Measurements from ENCODE around the gene ESR1.
"Not testable (repeated sequence)": the region's sequence is repeated elsewhere in the genome, so short reads cannot be mapped to it uniquely, and the experiment has no call there.

The ESR1 gene

DNA sequence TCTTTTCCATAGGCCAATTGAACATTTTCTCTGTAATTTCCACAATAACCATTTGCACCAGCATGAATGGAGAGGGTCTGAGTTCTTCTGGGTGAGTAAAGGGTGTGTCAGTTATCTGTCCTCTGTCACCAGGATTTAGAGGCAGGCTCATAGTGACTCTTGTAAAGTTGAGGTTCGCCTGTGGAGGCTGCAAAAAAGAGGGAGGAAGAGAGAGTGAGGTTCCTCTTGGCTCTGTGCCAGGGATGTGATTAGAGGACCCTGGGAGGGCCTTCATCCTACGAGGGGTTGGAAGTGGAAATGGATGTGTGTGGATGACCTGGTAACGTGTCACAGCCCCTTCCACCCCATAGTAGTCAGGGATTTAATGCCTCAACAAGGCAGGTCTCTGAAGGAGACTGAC lies 242.0 kb downstream of the ESR1 start:
- DNase-seq (ENCODE audit: insufficient read length, low spot score): no peak
- FAIRE-seq: no peak

DNA sequence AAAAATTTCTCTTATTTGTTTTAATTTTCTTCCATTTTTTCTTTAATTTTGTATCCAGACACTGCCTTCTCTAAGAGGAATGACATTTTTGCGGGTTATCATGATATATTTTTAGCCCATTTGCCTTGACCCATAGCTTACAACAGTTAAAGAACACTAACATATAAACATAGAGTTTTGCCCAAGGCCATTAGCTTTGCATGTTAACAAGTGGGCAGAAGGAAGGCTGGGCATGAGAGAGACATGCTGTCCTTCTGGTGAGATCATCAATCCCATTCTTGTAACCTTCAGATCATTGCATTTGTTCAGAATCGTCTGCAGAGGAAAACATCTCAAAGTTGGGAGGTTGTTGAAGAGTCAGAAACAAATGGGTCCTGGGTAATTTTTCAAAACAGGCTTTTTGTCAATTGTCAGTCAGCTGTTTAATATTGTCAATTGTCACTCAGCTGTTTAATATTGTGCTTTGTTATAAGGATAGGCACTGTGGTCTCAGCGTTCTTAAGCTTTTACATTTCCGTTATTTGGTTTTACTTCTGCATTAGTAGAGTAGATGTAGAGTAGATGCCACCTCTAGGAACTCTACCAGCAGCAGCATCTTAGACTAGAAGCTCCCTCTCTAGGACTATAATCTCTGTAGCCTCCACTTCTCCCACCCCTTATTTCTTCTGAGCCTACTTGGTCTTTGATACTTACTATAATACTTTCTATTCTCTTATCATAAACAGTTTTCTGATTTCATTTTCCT lies 243.1 kb downstream of the ESR1 start:
- DNase-seq (ENCODE audit: insufficient read length, low spot score) (no peak), FAIRE-seq (no peak)

DNA sequence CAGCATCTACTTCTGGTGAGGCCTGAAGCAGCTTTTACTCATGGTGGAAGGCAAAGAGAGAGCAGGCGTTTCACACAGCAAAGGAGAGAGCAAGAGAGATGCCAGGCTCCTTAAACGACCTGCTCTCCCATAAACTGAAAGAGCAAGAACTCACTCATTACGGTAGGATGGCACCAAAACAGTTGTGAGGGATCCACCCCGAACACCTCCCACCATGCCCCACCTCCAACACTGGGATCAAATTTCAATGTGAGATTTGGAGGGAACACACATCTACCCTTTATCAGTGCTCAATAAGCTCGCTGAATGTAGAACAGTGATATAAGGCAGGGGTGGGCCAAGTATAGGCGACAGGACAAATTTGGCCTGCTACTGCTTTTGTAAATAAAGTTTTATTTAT lies 244.6 kb downstream of the ESR1 start:
- DNase-seq (ENCODE audit: insufficient read length, low spot score) (no peak), FAIRE-seq (no peak)

DNA sequence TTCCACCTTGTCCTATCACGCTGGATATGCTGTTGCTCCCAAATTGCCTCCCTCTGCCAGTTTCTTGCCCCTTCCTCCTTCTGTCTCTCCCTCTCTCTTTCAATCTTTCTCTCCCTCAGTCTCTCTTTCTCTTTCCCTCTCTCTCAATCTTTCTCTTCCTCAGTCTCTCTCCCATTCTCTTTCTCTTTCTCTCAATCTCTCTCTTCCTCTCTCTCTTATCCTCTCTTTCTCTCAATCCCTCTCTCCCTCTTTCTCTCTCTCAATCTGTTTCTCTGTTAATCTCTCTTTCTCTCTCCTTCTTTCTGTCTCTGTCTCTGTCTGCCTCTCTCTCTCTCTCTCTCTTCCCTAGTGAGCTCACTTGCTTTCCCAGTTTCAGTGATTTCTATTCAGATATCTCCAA lies 245.8 kb downstream of the ESR1 start:
- no peak for FAIRE-seq

DNA sequence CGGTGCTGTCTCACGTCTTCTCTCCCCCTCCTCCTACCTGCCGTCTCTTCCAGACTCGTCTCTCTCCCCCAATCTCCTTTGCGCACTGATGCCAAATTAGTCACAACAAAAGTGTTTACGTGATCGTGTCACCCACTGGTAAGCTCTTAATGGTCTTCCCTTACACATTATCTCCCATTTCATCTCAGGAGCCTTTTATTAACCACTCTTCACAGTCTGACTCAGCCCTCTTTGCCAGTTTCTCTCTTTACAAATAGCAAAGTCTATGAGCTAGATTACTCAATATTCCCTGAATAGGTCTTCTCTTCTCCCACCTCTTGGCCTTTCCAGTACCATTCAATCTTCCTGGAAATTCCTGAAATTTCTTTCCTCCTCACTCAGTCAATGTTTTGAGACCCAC lies 247.0 kb downstream of the ESR1 start:
- DNase-seq (ENCODE audit: insufficient read length, low spot score) (peak; percentile 32), FAIRE-seq (peak; percentile 54)

More for the DNA sequence above, 245.8 kb downstream of the ESR1 start:
- no peak for DNase-seq (ENCODE audit: insufficient read length, low spot score)

DNA sequence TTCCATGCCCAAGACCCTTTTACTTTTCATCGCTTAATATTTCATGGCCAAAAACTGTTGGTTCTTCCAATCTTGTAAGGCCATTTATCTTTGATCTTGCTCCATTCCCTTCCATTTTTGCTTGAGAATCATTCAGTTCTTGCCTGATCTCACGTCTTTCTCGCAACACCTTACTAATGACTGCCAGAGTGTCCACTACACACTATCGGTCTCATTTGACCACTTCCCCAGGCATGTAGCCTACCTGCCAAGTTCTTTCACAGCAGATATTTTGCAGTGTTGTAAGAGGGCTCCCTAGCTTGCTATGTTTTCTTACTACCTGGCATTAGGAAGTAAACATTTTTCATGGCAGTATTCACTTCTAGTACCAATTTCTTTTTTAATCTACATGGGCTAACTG lies 248.0 kb downstream of the ESR1 start:
- no peak for FAIRE-seq
- no peak for DNase-seq (ENCODE audit: insufficient read length, low spot score)

DNA sequence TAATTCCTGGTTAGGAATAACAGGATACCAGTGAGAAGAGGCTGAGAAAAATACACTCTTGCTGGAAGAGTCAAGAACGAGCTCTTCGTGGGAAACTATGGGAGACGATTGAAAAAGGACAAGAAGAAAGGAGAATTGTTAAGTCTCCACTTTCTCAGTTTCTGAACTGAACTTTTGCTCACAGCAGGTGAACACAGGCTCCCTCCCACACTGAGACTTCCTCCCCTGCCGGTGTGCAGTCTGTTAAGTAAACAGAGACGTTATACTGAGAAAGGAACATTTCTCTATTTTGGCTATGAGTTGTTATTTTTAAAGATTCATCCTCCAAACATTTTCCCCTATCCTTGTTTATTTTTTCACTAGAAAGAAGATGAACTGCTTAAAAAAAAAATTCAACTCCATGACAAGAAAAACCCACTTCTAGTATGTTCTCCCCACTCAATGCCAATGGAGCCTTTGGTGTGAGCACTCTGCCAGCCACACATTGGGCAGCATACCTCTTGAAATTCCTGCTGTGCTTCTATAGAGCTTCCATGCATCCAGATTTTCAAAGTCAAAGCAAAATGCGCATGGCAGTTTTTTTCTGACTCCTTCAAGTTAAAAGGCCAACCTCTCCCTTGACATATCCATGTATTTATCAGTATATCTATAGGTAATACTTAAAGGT lies 250.5 kb downstream of the ESR1 start:
- no peak for DNase-seq (ENCODE audit: insufficient read length, low spot score)
- no peak for FAIRE-seq

DNA sequence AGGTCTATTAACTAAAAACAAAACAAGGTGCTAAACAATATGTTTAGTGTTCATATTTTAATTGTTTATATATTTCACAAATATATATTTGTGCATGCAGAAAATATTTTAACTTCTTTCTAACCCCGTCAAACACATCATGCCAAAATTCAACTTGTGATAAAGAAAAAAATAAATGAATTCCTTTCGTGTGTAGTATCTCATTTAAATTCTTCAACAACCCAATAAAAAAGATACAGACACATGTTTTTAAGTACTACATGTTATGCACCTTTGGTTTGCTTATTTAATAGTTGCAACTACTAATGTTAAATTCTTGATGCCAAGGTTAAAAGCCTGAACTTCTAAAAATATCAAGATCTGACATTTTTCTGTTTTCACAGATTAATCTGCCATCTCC lies 252.4 kb downstream of the ESR1 start:
- FAIRE-seq (no peak), DNase-seq (ENCODE audit: insufficient read length, low spot score) (no peak)

DNA sequence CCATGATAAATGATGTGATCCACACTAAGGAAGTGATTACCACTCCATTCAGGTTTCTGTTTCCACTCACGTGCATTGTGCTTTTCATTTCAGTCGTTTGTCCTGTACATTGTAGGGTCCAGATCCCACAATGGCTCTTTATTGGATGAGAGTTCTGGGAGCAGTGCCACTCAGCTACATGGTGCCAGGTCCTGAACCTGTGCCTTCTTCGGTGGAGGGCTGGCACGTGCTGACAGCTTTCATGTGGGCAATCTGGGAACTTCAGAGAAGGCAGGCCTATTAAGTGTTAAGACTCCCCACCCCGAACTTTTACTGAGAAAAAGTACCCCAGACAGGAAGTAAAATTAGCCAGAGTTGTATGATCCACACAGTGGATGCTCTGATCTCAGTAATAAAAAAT lies 255.0 kb downstream of the ESR1 start:
- DNase-seq (ENCODE audit: insufficient read length, low spot score) (no peak), FAIRE-seq (no peak)

DNA sequence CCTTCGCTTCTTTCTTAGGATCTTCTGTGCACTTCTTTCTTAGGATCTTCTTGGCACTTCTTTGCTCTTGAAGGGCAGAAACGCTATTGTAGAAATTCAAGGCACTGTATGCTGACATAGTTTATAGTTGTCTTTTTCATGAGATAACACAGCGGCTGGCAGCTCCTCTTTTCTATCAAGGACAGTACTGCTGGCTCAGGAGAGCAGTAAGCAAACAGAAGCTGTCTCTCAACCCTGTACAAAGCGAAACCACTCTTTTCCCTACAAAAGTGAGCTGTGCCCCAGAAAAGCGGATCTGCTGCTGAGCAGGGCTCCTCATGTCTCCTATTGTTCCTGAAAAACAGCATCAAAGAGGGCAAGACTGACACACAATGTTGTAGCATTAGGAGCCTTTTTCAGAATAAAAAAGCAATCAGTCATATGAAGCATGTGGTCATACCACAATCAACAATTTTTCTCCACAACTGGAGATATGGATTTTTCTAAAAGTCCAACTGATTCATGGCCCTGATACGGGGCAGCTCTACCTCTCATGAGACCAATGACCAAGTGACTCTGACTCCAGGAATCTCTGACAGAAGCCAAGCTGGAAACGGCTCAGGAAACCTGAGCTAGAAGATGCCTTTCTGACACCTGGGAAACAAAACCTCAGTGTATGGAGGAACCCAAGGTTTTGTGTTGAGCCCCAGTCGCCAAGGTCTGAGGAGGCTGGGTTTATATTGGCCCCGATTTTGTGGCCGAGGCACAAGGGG lies 255.9 kb downstream of the ESR1 start:
- no peak for FAIRE-seq
- no peak for DNase-seq (ENCODE audit: insufficient read length, low spot score)

DNA sequence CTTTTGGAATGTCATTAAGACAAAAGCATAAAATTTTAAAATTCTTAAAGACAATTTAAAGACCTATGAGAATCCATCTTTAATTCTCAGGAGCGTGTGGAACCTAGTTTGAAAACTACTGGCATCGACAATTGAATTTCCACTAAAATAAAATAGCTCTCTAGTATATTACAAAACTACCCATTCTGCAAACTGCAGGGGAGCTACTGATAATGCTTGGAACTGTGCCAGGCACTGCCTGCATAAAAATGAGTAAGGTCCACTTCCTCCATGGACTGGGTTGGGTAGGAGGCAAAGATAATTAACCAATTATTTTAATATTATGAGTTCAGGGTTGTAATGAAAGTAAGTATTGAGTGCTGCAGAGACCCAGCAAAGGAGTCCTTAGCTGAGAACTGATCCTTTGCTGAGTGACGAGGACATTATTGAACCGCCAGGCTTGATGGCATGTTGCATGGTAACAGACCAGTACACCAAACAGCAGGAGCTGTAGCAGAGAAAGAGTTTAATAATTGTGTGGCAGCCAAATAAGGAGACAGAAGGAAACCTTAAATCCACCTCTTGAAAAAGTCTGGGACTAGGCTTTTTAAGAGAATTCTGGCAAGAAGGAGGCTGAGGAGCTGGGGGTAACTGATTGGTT lies 261.3 kb downstream of the ESR1 start:
- DNase-seq (ENCODE audit: insufficient read length, low spot score) (no peak), FAIRE-seq (no peak)

DNA sequence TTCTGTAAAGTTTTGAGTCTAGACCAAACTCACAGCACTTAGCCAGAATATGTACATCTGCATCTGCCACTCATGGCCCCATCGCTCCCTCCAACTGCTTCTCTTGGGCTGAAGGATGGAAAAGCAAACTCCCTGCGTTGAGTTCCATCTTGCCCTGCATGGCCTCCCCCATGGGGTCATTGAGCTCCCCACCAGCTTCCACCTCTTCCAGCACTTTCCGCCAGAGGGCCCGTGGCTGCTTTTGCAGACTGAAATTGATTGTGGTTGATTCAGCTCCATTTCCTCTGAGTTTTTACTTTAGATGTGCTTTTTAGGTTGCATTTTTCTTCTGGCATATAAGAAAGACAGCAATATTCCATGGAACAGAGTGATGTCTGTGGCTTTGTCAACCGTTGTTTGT lies 263.1 kb downstream of the ESR1 start:
- no peak for DNase-seq (ENCODE audit: insufficient read length, low spot score)
- FAIRE-seq: no peak

DNA sequence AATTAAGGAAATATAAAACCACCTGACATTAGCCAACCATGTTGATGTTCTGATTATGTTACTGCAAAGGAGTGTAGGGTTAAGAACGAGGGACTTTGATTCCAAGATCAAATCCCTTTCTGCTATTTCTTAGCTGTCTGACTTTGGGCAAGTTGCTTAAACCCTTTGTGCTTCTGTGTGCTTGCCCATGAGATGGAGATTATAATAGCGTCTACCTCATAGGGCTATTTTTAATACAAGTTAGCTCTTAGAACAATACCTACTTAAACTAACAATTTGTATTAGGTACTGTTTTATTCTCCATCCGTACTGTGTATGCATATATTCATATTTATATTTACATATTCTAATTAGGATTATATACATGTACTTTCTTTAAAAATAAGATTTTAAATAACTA lies 263.8 kb downstream of the ESR1 start:
- DNase-seq (ENCODE audit: insufficient read length, low spot score) (no peak), FAIRE-seq (no peak)

DNA sequence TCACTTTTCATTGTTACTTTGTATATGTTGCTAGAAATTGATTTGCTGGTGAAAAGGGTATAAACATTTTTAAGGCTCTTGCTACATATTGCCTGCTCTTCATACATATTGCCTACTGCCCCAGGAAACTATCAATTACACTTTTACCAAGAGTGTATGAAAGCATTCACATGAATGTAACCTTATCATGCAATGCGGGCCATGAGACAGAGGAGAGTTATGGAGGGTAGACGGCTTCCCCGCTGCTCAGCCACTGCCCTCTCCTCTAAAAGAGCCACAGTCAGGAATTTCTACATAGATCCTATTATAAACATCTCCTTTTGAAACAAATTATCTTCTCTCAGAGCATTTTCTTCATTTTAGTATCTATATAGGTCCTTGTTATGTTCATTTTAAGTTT lies 264.4 kb downstream of the ESR1 start:
- no peak for FAIRE-seq
- DNase-seq (ENCODE audit: insufficient read length, low spot score): no peak

DNA sequence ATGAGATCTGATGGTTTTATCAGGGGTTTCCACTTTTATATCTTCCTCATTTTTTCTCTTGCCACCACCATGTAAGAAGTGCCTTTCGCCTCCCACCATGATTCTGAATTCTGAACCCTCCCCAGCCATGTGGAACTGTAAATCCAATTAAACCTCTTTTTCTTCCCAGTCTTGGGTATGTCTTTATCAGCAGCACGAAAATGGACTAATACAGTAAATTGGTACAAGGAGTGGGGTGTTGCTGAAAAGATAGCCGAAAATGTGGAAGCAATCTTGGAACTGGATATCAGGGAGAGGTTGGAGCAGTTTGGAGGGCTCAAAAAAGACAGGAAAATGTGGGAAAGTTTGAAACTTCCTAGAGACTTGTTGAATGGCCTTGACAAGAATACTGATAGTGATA lies 268.8 kb downstream of the ESR1 start:
- DNase-seq (ENCODE audit: insufficient read length, low spot score); FAIRE-seq: not testable (repeated sequence)

DNA sequence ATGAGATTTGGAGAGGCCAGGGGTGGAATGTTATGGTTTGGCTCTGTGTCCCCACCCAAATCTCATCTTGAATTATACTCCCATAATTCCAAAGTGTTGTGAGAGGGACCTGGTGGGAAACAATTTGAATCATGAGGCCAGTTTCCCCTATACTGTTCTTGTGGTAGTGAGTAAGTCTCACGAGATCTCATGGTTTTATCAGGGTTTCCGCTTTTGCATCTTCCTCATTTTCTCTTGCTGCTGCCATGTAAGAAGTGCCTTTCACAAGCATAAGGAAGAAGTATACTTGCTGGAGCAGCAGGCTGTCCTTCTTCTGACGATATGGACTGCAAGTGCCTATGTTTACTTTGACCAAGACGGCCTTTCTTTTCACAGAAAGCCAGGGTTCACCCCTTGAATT lies 270.5 kb downstream of the ESR1 start:
- FAIRE-seq: no peak
- no peak for DNase-seq (ENCODE audit: insufficient read length, low spot score)

DNA sequence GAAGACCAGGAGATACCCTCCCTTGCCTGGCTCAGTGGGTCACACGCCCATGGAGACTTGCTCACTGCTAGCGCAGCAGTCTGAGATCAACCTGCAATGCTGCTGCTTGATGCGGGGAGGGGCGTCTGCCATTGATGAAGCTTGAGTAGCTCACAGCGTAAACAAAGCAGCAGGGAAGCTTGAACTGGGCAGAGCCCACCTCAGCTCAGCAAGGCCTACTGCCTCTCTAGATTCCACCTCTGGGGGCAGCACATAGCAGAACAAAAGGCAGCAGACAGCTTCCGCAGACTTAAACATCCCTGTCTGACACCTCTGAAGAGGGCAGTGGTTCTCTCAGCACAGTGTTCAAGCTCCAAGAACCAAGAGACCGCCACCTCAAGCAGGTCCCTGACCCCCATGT lies 271.3 kb downstream of the ESR1 start:
- no peak for FAIRE-seq
- DNase-seq (ENCODE audit: insufficient read length, low spot score): no peak

DNA sequence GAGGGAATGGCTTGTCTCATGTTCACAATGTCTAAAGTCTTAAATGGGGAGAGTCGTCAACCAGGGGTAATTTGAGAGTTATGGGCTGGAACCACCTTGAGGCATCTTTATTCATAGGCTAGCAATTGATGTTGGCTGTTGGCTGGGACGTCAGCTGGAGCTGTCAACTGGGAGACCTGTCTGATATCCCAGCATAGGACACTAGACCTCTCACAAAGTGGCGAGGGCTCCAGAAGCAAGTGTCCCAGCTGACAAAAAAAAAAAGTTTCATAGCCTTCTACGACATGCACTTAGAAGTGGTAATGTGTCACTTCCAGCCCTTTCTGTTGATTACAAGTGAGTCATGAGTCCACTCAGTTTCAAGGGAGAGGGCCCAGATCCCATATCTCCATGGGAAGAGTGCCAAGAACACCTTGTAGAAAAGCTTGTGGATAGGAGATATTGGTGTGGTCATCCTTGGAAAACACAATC lies 278.0 kb downstream of the ESR1 start:
- no peak for FAIRE-seq

DNA sequence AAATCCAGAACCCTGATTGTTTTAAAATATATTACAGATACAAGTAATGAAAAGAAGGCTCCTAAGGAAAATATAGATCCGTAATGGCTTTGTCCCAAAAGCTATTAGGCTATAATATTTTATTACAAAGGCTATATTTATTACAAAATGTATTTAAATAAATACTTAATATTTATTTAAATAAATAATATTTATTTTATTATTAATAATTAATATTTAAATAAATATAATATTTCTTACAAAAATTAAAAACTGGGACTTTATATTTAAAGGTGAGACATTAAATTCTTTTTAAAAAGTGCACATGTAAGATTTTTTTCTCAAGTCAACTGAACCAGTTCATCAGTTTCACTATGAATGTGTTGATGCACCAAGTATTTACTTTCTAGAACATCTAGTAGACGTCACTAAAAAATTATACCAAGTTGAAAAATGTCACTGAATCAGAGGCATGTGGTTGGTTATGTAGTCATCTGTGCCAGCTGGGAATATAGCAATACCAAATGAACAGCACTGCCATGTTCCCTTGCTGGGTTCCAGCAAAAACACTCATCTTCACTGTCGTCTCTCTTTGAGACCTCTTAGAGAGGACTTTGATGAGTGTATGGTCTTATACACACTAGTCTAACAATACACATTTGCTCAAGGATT lies 278.9 kb downstream of the ESR1 start:
- FAIRE-seq (no peak), DNase-seq (ENCODE audit: insufficient read length, low spot score) (no peak)

More for the DNA sequence above, 278.0 kb downstream of the ESR1 start:
- no peak for DNase-seq (ENCODE audit: insufficient read length, low spot score)

DNA sequence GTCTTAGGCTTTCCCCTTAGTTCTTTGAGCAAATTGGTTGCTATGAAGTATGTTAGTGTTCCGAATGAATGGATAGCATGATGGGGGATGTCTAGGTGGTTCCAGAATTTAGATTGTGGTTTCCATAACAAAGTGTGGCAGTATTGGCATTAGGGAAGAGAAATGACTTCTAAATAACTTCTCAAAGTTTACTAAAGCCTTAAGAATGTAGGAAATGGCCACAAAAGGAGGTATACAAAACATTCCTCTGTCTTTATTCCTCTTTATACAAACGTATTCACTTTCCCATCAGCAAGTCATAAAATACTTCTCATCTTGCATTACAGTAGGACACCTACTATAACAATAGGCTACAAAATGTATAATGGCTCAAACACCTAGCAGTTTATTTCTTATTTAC lies 279.6 kb downstream of the ESR1 start:
- DNase-seq (ENCODE audit: insufficient read length, low spot score) (no peak), FAIRE-seq (no peak)

DNA sequence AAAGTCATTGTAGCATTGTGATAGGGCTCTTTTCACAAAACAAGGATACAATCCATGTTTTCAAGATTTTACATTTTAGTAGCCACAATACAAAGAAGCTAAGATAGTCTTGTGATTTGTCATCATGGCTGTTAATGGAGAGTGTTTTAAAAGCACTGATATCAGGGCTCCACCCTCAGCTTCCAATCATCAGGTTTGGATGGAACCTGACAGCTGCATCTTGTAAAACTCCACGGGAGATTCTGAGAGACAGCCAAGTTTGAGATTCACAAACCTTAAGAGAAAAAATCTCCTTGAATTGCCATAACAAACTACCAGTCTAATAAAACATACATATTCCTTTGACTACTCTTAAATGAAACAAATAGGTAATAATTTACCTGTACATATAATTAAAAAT lies 280.2 kb downstream of the ESR1 start:
- no peak for FAIRE-seq
- DNase-seq (ENCODE audit: insufficient read length, low spot score): no peak
